CD4-positive, alpha-beta T cell treated with Interleukin-2 at 100 ng/mL for 4 hours (primary cell): ENCODE measurements around the gene TSHB.

Experiments
- DNase-seq: peaks from one replicate; pipeline ENCODE4 v3.0.0-alpha.2; 2020; ENCODE audit warnings: low spot score

Gene TSHB

DNA sequence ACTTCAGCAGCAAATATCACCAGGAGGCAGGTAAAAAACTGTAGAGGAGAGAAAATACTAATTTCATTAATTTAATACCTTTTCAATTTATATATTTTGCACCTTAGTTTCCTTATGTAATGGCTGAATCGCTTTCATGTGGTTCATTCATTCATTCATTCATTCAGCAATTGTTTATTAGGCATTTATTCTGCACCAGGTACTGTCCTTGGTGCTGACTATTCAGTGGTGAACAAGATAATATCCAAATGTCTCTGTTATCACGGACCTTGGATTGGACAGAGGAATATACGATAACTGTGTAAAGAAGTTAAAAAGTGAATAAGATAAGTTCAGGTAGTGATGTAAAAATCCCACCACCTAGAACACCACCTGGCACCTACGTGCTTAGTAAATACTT is 30.9 kb downstream of the TSHB start:
- DNase-seq = no peak

- DNase-seq = peak; percentile 97
Measured at GRCh38 chr1:115062542-115063004, 32.9 kb downstream of the TSHB start.

DNA sequence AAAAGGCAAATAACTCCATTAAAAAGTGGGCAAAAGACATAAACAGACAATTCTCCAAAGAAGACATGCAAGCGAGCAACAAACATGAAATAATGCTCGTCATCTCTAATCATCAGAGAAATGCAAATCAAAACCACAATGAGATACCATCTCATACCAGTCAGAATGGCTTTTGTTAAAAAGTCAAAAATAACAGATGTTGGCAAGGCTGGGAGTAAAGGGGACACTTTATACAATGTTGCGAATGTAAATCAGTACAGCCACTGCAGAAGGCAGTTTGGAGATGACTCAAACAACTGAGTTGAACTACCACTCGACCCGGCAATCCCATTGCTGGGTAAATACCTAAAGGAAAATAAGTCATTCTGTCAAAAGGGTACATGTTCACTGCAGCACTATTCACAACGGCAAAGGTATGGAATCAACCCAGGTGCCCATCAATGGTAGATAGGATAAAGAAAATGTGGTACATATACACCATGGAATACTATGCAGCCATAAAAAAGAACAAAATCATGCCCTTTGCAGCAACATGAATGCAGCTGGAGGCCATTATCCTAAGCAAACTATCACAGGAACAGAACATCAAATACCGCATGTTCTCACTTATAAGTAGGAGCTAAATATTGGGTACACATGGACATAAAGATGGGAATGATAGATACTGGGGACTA is 33.7 kb downstream of the TSHB start:
- peak; percentile 84 for DNase-seq

DNA sequence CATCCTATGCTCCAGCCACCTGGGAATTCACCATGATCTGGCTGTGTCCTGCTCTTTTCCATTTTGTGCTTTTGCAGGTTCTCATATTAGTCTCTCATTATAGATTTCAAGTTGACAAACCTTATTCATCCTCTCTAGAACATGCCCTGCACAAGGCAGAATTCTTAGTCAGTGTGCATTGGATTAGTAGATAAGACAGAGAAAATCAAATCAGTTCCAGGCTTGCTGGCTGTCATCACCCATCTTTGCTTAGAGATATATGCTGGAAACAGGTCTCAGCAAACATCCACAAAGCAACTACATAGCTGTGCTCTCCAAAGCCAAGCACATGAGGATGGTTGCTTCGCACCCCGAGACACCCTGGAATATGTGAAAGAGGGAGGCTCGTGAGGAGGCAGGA is 34.8 kb downstream of the TSHB start:
- DNase-seq = no peak

- no peak for DNase-seq
Measured at GRCh38 chr1:115065021-115065420, 35.4 kb downstream of the TSHB start.

- no peak for DNase-seq
Measured at GRCh38 chr1:115067161-115067859, 37.7 kb downstream of the TSHB start.

DNA sequence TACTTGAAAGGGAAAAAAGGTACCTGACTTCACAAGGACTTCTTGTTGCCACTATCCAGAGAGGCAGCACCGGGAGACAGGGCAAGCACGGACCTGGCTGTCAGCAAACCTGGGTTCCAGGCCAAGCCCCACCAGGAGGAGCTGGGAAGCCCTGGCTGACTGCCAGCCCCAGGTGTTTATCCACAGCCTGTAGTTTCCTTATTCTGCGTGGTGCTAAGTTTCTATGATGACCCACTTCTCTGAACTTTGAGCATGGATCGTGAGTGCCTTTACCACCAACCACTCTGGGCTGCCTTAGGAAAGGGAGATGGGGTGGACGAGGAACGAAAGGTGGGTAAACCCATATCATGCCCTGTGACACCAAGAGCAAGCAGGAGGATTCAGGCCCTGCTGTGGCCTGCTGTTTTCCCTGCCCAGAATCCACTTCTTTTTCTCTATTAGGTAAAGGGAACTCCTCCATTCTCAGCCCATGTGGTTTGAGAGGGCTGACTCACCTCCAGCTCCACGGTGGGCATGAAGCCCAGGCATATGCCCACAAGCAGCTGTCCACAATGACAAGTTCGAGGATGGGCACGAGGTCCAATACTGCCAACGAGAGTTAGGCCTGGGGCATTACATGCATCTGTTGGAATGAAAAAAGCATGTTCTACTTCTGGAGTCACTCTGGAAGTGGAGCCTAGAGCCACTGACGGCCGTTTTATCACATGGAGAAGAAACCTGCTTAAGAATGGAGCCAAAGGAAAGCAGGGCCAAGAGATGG is 39.4 kb downstream of the TSHB start:
- no peak for DNase-seq

DNA sequence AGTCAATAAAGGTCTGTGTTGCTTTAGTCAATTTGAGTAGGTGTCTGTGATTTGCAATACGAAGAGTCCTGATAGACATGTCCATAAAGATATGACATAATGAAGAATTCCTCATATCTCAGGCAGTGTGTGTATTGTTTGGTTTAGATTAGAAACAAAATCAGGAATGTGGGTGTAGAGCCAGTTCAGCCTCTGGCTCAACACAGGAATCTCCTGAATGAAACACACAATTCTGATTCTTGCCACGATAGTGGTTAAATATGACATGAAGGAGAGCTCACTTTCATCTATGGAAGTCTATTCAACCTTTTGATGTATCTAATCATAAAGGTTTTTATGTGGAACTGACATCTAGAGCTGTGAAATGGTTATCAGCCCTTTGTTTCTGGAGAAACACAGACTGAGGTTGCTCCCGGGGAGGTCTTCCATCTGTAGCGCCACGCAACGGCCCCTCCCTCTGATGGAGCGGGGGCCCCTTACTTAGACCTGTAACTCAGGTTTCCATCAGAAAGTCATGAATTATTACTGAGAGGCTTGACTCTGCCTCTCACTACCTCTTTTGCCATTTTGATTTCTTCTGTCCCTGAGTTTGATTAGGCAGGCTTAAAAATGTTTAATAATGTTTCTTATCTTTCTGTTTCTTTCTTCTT is 40.2 kb downstream of the TSHB start:
- DNase-seq = no peak

DNA sequence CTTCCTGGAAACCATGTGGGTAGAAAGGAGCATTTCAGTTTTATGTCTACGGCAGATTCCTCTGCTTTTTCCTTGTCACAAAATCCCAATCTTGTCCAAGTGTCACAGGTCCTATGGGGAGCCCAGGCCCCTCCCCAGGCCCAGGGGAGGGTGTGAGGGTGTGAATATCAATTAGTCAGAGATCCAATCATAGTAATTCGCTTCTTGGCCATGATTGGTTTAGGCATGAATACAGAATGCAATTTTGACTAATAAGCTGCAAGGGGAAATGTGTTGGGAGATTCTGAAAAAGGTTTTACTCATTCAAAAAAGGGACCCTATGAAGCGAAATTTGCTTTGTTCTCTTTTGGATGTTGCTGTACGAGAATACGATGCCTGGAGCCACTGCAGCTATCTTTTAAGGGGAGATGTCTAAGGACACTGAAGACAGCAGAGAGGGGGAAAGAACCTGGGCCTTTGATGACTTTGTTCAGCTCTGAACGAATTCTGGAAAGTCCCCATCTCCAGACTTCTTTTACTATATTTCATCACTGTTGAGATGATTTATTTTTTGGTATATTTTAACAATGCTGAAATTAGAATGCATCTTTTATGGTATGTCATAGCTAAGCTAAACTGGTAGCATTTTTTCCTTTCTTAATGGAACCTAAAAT is 41.5 kb downstream of the TSHB start:
- DNase-seq = no peak

GRCh38 chr1:115073298-115074087 is 43.9 kb downstream of the TSHB start:
- no peak for DNase-seq

GRCh38 chr1:115074839-115075534 is 45.4 kb downstream of the TSHB start:
- no peak for DNase-seq

DNA sequence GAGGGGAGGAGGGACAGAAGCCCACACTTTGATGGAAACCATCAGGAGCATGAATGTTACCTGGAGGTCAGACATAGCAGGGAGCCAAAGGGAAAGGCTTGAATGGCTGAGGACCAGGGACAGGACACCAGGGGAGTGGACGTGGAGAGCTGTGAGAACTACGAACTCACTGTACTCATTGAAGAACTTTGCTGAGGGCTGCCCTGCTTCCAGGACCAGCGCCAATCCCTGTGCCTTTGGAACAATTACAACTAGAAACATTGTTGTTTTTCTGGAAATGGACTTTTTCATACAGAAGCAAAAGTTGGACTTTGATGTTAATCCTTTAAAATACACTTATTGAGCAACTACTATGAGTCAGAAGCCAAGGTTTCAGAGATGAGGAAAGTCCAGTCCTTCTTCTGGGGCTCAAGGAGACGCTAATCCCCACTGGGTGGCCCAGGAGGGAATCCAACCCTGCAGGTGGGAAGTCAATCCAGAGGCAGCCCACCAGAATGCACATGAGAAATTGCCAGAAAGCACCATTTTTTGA is 46.8 kb downstream of the TSHB start:
- no peak for DNase-seq

DNA sequence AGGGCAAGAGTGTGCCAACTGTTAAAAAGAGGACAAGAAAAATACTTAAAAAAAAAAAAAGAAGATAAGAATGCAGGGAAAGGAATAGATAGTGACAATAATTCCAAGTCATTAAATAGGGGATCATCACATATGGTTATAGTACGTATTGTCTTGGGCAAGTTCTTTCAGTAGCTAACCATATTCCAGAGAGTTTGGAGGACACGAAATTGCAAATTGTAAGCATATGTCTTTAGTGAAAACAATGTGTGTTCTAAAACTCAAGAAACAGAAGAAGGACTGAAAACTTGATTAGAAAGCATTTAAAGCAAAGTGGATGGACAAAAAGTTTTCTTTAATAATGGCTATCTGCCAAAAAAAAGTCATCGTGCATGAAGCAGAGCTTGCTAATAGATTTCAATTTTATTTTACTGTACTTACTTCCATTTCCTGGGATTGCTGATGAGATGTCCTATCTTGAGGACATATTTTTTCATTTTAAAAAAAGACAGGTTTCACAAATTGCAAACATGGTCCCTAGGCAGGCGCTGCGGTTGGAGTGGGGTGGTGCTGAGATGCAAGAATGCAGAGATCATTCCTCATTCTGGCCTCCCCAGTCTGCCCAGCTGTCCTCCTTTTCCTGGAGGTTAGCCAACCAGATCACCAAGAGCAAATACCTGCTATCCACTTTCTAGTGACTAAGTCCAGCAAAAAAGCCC is 47.8 kb downstream of the TSHB start:
- no peak for DNase-seq

DNA sequence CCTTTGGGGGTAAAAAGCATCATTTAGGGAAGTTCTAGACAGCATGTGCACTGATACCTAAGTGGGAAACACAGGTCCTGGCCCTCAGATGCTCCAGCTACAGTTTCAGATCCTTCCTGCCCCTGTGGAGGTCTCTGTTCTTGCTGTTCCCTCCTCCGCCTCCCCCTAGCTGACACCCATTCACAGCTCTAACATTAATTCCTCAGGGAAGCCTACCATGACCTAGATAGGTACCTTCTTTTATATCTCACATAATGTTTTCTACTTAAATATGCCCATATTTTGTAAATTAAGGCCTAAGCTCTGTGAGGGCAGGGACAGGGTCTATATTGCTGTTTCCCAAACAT is 48.3 kb downstream of the TSHB start:
- DNase-seq = no peak

DNA sequence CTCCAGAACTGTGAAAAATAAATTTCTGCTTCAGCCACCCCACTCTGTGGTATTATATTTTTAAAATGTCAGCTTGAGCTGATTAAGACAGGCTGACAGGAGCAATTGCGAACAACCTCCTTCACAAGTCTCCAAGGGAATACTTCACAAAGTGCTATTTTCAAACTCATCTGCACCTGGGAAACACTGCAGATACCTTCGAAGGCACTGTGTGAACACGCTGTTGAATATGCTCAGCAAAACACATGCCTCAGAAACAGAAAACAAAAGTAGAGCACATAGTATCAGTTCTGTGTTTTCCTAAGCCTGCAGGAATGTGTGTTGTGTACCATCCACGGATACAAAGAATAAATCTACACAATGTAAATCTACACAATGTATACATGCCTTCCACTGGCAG is 49.1 kb downstream of the TSHB start:
- no peak for DNase-seq

- DNase-seq = no peak
Measured at GRCh38 chr1:115082949-115083348, 53.3 kb downstream of the TSHB start.
